HG03196 (cell line): Measurements from ENCODE around the gene SORBS1.

Experiments
- ATAC-seq: cut with Tn5 transposase; IDR thresholded peaks from one replicate; pipeline ENCODE4 v1.9.1; 2021; ENCODE audit not compliant: unreplicated experiment

Gene SORBS1

DNA sequence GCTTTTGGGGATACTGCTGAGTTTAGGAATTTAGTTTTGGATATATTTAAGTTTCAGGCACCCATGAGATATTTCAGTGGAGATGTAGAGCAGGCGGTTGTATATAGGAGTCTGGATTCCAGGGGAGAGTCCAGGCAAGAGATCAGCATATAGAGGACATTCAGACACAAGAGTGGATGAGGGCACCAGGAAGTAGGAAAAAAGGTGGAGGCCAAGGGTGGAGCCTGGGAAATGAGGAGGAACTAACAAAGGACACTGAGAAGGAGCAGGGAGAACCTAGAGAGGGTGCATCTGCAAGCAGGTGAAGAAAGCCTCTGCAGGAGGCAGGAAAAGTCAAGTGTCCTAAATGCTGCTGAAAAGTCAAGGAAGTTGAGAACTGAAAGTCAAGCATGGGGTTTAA, 257.2 kb downstream of the SORBS1 start:
- ATAC-seq: no peak

DNA sequence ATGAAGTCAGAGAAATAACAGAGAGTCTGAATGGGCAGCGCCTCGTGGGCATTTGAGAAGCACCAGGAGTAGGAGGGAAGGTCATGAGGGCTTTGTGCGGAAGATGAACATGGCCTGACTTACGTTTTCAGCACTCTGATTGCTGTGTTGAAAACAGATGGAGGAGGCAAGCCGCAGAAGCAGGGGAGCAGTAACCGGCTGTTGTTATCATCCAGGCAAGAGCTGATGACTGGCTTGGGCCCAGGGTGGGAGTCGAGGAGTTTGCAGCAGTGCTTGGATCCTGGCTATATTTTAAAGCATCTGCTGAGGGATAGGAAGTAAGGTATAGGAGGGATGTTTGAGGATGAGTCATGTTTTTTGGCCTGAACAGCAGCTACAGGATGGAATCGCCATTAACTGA, 257.6 kb downstream of the SORBS1 start:
- ATAC-seq: no peak

DNA sequence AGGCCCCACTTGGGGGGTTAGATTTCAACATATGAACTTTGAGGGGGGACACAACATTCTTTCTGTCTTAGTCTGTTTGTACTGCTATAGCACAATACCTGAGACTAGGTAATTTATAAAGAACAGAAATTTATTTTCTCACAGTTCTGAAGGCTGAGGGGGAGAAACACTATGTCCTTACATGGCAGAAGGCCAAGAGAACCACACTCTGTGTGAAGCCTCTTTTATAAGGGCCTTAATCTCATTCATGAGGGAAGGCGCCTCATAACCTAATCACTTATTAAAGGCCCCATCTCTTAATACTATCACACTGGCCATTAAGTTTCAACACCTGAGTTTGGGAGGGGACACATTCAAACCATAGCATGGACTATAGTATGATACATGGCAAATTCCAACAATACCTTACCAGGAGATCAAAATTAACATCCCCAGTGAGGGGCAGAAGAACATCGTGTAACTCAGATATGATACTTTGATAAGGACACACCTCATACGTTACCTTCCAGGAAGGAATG, 261.1 kb downstream of the SORBS1 start:
- no peak for ATAC-seq

DNA sequence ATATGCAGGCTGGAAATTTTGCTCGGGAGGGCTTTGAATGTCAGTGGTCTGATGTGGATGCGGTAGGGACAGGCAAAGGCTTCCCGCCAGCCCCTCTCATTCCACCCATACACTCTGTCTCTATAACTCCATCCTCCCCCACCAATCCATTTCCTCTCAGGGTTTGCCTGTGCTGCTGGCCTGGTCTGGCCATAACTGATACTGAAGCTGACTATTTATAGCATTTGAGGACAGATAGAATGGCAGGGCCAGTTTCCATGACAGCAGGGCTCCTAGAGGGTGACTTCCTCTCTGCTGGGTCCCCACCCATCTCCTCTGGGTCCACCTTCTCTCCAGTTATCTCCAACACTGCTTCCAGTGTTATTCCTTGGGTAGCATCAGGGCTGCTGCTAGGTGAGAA, 263.8 kb downstream of the SORBS1 start:
- ATAC-seq: peak; percentile 40

DNA sequence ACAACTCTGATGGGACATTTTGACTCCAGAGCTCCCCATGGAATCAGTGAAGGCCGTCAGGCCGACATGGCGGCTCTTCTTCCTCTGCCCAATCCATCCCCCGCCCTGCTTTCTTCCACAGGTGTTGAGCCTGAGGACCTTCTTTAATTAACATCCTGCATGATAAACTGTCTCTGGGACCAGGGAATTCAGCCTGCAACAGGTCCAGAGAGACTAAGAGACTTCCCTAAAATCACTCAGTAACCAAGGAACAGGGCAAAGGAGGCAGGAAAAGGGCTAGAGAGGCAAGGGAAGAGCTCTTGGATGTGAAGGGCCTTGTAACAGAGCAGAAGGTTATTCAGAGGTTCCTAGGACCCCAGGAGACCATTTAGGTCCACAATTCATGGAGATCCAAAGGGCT, 264.4 kb downstream of the SORBS1 start:
- ATAC-seq: no peak

DNA sequence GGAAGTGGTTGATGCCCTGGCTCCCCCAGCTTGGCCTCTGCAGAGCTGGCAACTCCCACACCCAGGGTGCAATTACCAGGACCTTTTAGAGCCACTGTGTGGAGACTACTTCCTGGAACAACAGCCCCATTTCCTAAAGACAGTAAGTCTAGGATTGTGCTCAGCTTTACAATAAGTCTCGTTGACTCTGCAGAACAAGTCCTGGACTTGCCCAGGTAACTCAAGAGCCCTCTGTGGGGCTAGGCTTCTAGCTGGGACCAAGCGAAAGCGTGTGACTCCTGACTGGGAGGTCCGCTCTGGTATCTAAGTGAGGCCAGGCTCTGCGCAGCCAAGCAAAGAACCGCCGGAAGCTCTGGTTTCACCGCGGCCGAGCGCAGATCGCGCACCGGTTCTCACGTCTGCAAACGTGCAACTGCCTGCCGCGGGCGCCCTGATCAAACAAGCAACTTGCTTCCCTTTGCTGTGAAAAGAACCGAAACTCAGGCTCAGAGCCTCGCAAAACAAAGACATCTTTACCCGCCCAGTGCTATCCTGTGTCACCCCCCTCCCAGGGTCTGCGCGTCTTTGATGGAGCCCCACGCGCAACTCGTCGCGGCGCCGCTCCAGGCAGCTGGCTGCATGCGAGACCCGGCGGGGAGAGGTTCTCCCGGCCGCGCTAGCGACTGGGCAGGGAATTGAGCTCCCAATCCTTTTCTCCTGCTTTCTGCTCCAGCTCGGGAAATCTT, 266.0 kb downstream of the SORBS1 start:
- ATAC-seq: peak; percentile 82

DNA sequence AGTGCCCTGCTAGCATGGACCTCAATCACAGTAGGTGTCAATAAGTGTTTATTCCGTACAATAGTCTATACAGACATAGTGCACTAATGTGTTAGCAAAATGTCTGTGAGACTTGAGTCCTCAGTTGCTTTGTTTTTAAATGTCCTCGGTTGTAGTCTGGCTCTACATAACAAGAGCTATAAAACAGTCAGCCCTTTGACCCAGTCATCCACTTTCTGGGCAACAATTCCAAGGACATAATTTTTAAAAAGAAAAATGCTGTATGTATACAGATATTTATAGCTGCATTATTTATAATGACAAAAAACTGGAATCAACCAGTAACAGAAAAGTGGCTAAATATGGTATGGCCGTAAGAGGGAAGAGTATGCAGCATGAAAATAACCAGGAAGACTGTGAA, 267.5 kb downstream of the SORBS1 start:
- no peak for ATAC-seq

DNA sequence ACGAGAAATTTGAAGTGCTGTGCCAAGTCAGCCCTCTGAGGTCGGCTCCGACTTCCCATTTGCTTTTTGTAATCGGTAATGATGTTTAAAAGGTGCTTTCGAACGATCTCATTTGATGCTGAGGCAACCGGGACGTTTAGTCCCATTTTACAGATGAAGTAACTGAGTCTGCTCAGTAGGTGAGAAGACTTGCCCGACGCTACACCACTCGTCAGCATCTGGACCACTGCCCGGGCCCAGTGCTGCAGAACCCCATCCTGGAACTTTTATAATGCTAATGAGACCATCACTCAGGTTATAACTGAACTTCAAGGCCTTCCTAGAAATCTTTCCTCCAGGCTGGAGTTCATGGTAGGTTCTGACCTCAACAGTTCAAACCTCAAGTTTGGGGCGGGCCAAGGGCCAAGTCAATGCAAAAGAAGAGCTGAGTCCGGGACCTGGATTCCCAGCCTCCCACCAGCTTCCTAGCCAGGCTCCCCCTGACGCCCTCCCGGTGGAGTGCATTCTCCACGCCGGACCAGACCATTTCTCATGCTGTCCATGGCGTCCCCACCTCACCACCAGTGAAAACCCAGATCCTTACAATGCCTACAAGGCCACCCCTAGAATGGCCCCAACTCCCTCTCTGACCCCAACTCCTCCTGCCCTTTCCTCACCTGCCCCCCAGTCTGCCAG, 269.7 kb downstream of the SORBS1 start:
- ATAC-seq: no peak

DNA sequence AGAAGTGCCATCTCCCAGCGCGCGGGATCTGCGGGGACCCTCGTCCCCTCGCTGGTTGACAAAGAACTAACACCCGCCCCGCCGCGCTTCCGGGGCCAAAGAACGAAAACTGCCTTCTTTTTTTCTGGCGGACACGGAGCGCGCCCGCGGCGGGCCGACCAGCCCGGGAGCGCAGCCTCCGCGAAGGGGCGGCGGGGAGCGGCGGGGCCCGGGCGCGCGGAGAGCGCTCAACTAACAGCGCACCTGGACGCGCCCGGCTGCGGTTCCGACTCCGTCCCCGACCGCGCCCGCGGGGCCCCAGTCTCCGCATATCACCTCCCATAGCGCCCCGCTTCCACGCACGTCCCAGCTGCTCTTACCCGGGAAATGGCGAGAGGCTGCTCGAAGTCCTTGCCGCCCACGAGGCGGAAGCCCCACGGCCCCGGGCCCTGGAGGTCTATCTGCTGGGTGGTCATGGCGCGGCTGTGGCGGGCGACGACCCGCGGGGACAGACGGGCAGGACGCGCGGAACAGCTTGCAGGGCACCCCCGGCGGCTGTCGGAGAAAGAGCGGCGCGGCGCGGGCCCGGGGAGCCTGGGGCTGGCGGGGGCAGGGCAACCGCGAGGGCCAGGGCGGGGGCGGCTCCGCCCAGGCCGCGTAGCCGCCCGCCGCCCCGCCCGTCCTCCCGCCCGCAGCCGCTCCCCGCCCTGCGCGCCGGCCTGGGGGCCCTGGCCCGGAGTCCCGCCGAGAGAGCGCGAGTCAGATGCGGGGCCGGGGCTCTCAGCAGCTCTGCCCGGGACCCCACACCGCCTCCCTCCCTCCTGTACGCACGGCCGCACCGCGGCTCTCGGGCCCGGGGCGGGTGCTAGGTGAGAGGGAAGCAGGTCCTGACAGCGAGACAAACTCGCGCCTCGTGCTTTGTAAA, 270.5 kb downstream of the SORBS1 start, which contains the start of gene PDLIM1:
Gene PDLIM1, minus strand, starts transcription at position 543 of the 904 bp plus-strand sequence. Its CDS starts 88 bp downstream, at position 455.
- ATAC-seq: peak; percentile 30

DNA sequence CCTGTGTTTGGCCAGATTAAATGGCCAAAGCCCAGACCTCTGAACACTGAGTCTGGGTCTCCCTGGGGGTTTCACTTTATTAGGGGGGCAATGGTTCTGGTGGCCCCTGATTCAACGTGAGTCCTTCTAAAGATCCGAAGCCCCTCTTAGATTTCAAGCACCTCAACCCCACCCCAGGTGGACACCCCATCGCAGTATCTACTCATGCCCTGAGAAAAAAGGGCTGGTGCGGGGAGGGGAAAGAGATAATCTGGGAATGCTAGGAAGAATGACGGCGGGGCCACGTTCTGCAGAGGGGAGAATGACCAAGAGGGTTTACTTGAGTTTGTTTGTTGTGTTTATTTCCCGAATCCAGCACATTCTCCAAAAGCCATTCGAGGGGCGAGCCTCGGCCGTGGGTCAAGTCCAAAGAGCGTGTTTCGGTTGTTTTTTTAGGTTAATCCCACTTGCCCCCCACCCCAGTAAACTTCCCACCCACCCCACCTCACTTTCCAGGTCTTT, 271.2 kb downstream of the SORBS1 start:
- ATAC-seq: no peak

DNA sequence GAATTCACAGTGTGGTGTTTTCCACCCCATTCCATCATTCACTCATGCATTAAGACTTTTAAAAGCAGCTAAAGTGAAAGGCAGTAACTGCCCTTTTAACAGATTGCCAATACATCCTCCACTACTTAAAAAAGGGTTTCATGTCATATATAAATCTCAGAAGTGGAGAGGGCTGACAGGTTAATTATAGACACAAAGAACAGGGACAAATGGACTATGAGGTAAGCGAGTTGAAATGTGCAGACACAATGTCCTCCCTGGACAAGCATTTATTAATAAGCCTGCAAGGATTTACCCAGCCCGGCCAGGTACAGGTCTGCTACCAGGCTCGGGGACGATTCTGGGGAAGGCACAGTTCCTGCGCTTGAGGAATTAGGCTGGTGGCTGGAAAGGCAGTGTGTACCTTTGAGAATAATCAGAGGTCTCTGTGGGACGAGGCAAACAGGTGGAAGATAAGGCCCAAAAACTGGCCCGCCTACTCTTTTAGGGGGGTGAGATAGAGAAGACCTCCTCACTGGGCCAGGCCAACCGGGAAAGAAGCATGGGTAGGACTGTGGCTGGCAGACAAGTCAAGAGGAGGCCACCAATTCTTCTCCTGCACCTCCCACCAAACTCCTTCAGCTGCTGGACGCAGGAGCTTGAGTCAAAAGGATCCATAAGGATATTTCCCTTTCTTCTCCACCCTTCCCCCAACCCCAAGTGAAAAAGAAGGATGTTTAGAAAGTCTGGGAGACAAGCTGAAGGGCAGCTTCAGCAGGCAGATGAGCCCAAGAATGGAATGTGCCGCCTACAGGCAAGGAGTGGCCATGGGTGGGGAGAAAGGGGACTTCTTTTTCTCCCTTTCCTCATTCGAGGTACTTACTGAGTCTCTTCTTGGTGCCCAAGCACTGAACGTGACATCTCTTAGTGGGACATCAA, 271.9 kb downstream of the SORBS1 start:
- ATAC-seq: no peak

DNA sequence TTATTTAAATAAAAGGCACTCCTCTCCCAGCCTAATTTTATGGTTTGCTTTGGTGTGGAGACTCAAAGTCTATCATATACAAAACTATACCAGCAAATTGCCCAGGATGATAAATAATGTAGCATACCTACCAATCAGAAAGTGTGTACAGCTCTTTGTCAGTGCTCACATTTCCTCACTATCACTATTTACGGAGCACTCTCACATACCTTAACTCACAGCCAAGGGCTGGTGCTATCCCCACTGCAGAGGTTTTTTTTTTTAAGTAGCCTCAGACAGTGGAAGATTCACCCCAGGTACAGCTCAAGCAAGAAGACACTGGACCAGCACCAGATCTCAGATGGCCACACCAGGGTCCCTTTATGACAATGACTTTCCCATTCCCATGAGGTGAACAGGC, 272.9 kb downstream of the SORBS1 start:
- ATAC-seq: no peak

DNA sequence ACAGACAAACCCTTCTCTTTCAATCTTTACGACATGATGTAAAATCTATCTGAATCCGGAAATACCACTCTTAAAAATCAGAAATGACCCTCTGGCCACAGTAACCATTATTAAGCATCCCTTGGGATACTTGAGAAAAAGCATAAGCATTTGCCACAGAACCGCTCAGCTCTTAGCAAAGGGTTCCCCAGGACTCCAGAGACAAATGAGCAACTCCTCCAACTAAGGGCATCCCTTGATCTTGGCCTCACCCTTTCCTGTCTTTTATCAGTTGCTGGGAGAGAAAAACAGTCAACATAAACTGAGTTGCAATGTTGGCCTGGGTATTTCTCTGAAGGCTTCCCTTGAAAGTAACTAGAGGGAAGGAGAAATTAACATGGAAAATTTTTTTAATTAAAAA, 273.9 kb downstream of the SORBS1 start:
- no peak for ATAC-seq

DNA sequence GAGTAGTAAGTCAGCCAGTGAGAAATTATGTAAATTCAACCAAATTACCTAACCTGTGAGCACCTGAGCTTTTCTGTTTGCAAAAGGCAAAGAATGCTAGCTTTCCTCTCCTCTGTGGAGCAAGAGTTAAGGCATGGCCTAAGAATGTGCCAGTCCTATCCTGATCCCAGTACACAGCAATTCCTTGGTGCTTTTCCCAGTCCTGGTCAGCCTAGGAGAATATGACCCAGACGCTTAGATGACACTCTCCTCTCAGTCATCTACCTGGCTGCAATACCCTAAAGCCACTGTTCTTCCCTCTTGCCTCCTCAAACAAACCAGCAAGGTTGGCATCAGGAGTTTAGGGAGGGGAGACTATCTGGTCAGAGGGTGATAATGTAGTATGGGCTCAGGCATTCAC, 274.5 kb downstream of the SORBS1 start:
- ATAC-seq: no peak

DNA sequence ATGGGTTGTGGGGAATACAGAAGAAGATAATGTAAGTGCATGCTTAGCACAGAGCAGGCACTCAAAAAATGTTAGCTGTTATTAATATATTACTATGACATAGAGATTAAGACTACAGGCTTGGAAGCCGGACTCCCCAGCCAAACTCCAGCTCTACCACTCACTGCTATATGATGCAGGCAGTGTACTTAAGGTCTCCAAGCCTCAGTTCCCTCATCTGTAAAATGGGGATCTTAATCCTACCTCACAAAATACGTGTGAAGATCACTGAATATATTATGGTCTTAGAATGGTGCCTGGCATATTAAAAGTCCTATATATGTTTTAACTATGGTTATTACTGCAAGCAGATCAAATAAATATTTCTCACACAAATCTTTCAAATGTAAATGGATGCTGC, 275.6 kb downstream of the SORBS1 start:
- no peak for ATAC-seq

DNA sequence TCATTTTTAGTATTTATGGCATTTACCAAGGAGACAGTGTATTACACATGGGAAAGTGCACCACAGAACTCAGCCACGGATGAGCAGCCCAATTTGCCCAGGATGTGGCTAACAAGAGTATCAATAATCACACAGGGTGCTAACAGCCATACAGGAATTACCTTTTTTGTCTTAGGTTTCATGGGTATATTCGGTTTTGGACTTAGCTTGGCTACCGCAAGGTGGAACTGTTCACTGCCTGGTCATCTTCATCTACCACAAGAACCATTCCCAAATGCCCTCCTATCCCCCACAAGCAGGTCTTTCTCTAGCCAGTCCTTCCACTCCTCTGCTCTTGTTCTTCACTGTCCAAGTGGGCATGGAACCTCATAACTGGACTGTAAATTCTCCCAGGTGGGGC, 276.4 kb downstream of the SORBS1 start:
- ATAC-seq: no peak

DNA sequence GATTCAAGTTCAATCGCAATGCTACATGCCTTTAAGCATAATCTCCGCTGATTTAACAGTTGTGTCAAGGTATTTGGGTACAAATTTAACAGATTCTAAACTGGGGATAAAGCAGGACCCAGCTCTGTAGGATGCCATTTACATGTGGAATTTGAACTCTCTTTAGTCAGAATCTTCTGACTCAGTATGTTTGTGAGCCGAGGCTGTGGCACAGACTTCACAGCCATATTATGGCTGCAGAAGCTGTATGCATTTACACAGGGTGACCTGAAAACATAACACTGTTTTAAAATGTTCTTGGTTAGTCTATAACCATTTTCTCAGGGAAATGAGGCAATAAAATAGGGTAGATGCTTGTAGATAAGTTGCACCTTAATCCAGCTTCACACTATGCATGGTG, 279.1 kb downstream of the SORBS1 start:
- ATAC-seq: no peak

DNA sequence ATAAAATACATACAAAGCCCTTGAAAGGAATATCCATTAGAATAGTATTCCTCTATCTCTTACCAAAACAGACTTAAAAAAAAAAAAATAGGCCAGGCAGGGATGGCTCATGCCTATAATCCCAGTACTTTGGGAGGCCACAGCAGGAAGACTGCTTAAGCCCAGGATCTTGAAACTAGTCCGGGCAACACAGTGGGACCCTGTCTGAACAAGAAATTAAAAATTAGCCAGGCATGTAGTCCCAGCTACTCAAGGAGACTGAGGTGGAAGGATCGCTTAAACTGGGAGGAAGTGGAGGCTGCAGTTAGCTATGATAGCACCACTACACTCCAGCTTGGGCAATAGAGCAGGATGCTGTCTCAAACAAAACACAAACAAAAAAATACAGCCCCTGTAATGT, 280.0 kb downstream of the SORBS1 start:
- ATAC-seq: no peak

DNA sequence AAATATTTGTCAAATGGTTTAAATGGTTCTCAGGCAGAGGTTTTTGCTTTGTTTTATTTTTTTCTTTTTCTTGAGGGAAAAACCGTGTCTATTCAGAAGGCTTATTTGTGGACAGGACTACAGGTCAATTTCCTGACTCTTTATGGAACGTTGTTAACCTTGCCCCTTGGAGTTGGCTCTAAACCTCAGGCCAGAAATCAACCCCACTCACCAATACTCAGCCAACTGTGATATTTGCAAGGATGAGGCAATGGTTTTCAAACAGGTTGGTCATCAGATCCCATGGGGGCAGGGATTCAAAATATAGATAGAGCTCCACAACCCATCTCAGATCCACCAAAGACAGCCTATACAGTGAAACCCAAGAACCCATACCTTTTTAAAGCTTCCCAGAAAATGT, 280.5 kb downstream of the SORBS1 start:
- no peak for ATAC-seq
